ENCODE results near the gene SPEF1.

SPEF1 gene

DNA sequence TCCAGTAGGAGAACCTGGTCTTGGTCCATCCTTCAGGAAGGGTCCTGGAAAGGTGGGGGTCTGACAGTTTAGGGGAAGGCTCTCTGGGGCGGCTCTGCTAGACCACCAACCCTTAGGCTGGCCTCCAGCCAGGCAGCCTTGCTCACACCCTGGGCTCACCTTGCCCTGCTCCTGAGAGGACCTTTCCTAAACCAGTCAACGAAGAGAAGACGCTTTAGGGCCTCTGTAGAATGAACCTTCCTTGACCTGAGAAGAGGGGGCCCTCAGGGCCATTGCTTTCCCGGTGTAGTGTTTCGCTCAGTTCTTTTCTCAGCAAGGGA lies 15.9 kb upstream of the SPEF1 start:
- peaks cover 29 to 39% of the 10 kb centered on the region in 2 donors for H3K4me1 ChIP-seq (ENCODE audit: control insufficient read depth in 2 of 2, insufficient read depth in 1 of 2, low read depth in 1 of 2, low read length in 2 of 2)
- no CpG with 5 or more reads among the region's 5 CpGs for WGBS, 2 donors (ENCODE audit: extremely low coverage in 2 of 2, insufficient read length in 2 of 2, insufficient replicate concordance in 1 of 2)
- DNase-seq (ENCODE audit: low spot score) = no peak
- peak overlapping the region in 1 of 2 donors; percentile 58 for H3K4me3 ChIP-seq (ENCODE audit: low read length in 2 of 2)
- H3K27ac ChIP-seq (replicated peaks; ENCODE audit: low read length) = no peak overlapping the region
- peak overlapping the region; percentile 57 for H3K18ac ChIP-seq (ENCODE audit: low read length)
- no peak overlapping the region for H4K91ac ChIP-seq (ENCODE audit: low read depth, low read length, poor library complexity)
- peaks cover 8% of the 10 kb centered on the region for H3K79me1 ChIP-seq (ENCODE audit: low read depth, low read length)
- peaks cover 0 to 7% (median 0%) of the 10 kb centered on the region in 3 experiments for H3K27me3 ChIP-seq (ENCODE audit: control insufficient read depth in 3 of 3, insufficient read depth in 3 of 3, low read depth in 1 of 3, low read length in 3 of 3)
- H2BK120ac ChIP-seq (ENCODE audit: low read depth, low read length) = peak overlapping the region; percentile 94
- peak overlapping the region; percentile 31 for H3K4me2 ChIP-seq (ENCODE audit: insufficient read depth, low read length, poor library complexity, severe bottlenecking)
- H3K9ac ChIP-seq (ENCODE audit: low read depth, low read length, poor library complexity) = peak overlapping the region; percentile 30
- H2AFZ ChIP-seq (ENCODE audit: low read length) = peak overlapping the region; percentile 95
- H3K4ac ChIP-seq (ENCODE audit: low read length) = no peak overlapping the region
- H2BK5ac ChIP-seq (ENCODE audit: low read length) = peak overlapping the region; percentile 78
- no peak overlapping the region for H4K8ac ChIP-seq (ENCODE audit: low read depth, low read length)
- H2BK15ac ChIP-seq (ENCODE audit: low read length) = peak overlapping the region; percentile 92
- H3K14ac ChIP-seq (ENCODE audit: low read length) = no peak overlapping the region
- peak overlapping the region; percentile 99 for H2AK5ac ChIP-seq (ENCODE audit: low read depth, low read length)
- H3K23ac ChIP-seq (ENCODE audit: low read depth, low read length, poor library complexity) = no peak overlapping the region
- H2BK12ac ChIP-seq (ENCODE audit: low read length) = no peak overlapping the region
- H3K9me3 ChIP-seq (replicated peaks in 1 of 2; ENCODE audit: control insufficient read depth in 2 of 2, insufficient read depth in 1 of 2, low read depth in 1 of 2, low read length in 2 of 2) = no peaks in the 10 kb centered on the region
- H3K36me3 ChIP-seq (replicated peaks in 1 of 2; ENCODE audit: control insufficient read depth in 2 of 2, insufficient read depth in 2 of 2, low read length in 2 of 2) = peaks cover 5 to 20% of the 10 kb centered on the region in 2 donors

- H3K4me2 ChIP-seq (ENCODE audit: insufficient read depth, low read length, poor library complexity, severe bottlenecking) = peak overlapping the region; percentile 91
- H3K23ac ChIP-seq (ENCODE audit: low read depth, low read length, poor library complexity) = no peak overlapping the region
- H3K9ac ChIP-seq (ENCODE audit: low read depth, low read length, poor library complexity) = peak overlapping the region; percentile 83
- no peak for DNase-seq (ENCODE audit: low spot score)
- peak overlapping the region; percentile 58 to 83 for H3K4me3 ChIP-seq (ENCODE audit: low read length in 2 of 2)
- WGBS, 2 donors (ENCODE audit: extremely low coverage in 2 of 2, insufficient read length in 2 of 2, insufficient replicate concordance in 1 of 2) = no CpG with 5 or more reads among the region's 33 CpGs
- peak overlapping the region; percentile 99 for H2AK5ac ChIP-seq (ENCODE audit: low read depth, low read length)
- H4K91ac ChIP-seq (ENCODE audit: low read depth, low read length, poor library complexity) = peak overlapping the region; percentile 43
- H3K4ac ChIP-seq (ENCODE audit: low read length) = no peak overlapping the region
- H3K36me3 ChIP-seq (replicated peaks in 1 of 2; ENCODE audit: control insufficient read depth in 2 of 2, insufficient read depth in 2 of 2, low read length in 2 of 2) = peaks cover under 1 to 14% of the 10 kb centered on the region in 2 donors
- H3K79me1 ChIP-seq (ENCODE audit: low read depth, low read length) = peaks cover 8% of the 10 kb centered on the region
- no peak overlapping the region for H3K27ac ChIP-seq (replicated peaks; ENCODE audit: low read length)
- peak overlapping the region; percentile 92 for H2BK15ac ChIP-seq (ENCODE audit: low read length)
- peak overlapping the region; percentile 72 for H2BK120ac ChIP-seq (ENCODE audit: low read depth, low read length)
- no peaks in the 10 kb centered on the region for H3K9me3 ChIP-seq (replicated peaks in 1 of 2; ENCODE audit: control insufficient read depth in 2 of 2, insufficient read depth in 1 of 2, low read depth in 1 of 2, low read length in 2 of 2)
- H4K8ac ChIP-seq (ENCODE audit: low read depth, low read length) = no peak overlapping the region
- peak overlapping the region; percentile 89 for H3K14ac ChIP-seq (ENCODE audit: low read length)
- H3K18ac ChIP-seq (ENCODE audit: low read length) = peak overlapping the region; percentile 92
- H2BK5ac ChIP-seq (ENCODE audit: low read length) = peak overlapping the region; percentile 78
- H2AFZ ChIP-seq (ENCODE audit: low read length) = peak overlapping the region; percentile 95
- peaks cover 0 to 7% (median 0%) of the 10 kb centered on the region in 3 experiments for H3K27me3 ChIP-seq (ENCODE audit: control insufficient read depth in 3 of 3, insufficient read depth in 3 of 3, low read depth in 1 of 3, low read length in 3 of 3)
- H3K4me1 ChIP-seq (ENCODE audit: control insufficient read depth in 2 of 2, insufficient read depth in 1 of 2, low read depth in 1 of 2, low read length in 2 of 2) = peaks cover 29 to 39% of the 10 kb centered on the region in 2 donors
- no peak overlapping the region for H2BK12ac ChIP-seq (ENCODE audit: low read length)
Observed at GRCh38 chr20:3796477-3797225, 15.4 kb upstream of the SPEF1 start.

GRCh38 chr20:3795511-3796468 lies 14.5 kb upstream of the SPEF1 start, which contains the start of gene CDC25B:
CDC25B (plus strand) TSS chr20:3796310; CDS start chr20:3796532, 222 bp downstream.
- Histone ChIP-seq H2BK12ac (ENCODE audit: low read length) (no peak within 1 kb of the TSS), H3K4ac (ENCODE audit: low read length) (no peak within 1 kb of the TSS), H3K23ac (ENCODE audit: low read depth, low read length, poor library complexity) (peak within 1 kb of the TSS; percentile 23), H3K18ac (ENCODE audit: low read length) (peak within 1 kb of the TSS; percentile 92), H3K27ac (replicated peaks; ENCODE audit: low read length) (no peak within 1 kb of the TSS), H4K8ac (ENCODE audit: low read depth, low read length) (no peak within 1 kb of the TSS), H3K9ac (ENCODE audit: low read depth, low read length, poor library complexity) (peak within 1 kb of the TSS; percentile 83), H2AFZ (ENCODE audit: low read length) (peak within 1 kb of the TSS; percentile 95), H3K4me1 (ENCODE audit: control insufficient read depth in 2 of 2, insufficient read depth in 1 of 2, low read depth in 1 of 2, low read length in 2 of 2) (peaks cover 28 to 39% of the 10 kb centered on the region in 2 donors), H2BK15ac (ENCODE audit: low read length) (peak within 1 kb of the TSS; percentile 92), H3K36me3 (replicated peaks in 1 of 2; ENCODE audit: control insufficient read depth in 2 of 2, insufficient read depth in 2 of 2, low read length in 2 of 2) (peaks cover 0 to 6% of the 10 kb centered on the region in 2 donors), H2AK5ac (ENCODE audit: low read depth, low read length) (peak within 1 kb of the TSS; percentile 99), H3K4me3 (ENCODE audit: low read length in 2 of 2) (peak within 1 kb of the TSS; percentile 58 to 88), H3K9me3 (replicated peaks in 1 of 2; ENCODE audit: control insufficient read depth in 2 of 2, insufficient read depth in 1 of 2, low read depth in 1 of 2, low read length in 2 of 2) (no peaks in the 10 kb centered on the region), H2BK120ac (ENCODE audit: low read depth, low read length) (peak within 1 kb of the TSS; percentile 72), H3K14ac (ENCODE audit: low read length) (peak within 1 kb of the TSS; percentile 89), H3K27me3 (ENCODE audit: control insufficient read depth in 3 of 3, insufficient read depth in 3 of 3, low read depth in 1 of 3, low read length in 3 of 3) (peaks cover 0 to 7% (median 0%) of the 10 kb centered on the region in 3 experiments), H4K91ac (ENCODE audit: low read depth, low read length, poor library complexity) (peak within 1 kb of the TSS; percentile 43), H2BK5ac (ENCODE audit: low read length) (peak within 1 kb of the TSS; percentile 78), H3K4me2 (ENCODE audit: insufficient read depth, low read length, poor library complexity, severe bottlenecking) (peak within 1 kb of the TSS; percentile 91), H3K79me1 (ENCODE audit: low read depth, low read length) (peaks cover 6% of the 10 kb centered on the region)
- peak; percentile 84 for DNase-seq (ENCODE audit: low spot score)
- no CpG with 5 or more reads among the region's 69 CpGs for WGBS, 2 donors (ENCODE audit: extremely low coverage in 2 of 2, insufficient read length in 2 of 2, insufficient replicate concordance in 1 of 2)
